Kidney (tissue), 14 donors: ENCODE data around the gene CD109. TPM values are rescaled to one million over a fixed set of nuclear protein-coding genes. Genes with fewer than 3 reads are reported as not detected.

Experiments used
- DNase-seq, 5 donors: peaks; one replicate each; pipeline ENCODE4 v3.0.0-alpha.2; 2013 to 2020
- FAIRE-seq: peaks from 2 replicates; lab custom pipeline; 2012; peaks lifted over from hg19 to GRCh38; lab: Jason Lieb, UNC
- H3K27ac ChIP-seq, 2 donors: one replicate each; pipeline ENCODE4 v1.7.0; 2013; ENCODE audit warnings: low read depth in 2 of 2, low read length in 2 of 2, inconsistent platforms in 1 of 2
- H3K27me3 ChIP-seq: one replicate; pipeline ENCODE4 v1.7.1; 2013; ENCODE audit warnings: low read length, inconsistent platforms; ENCODE audit not compliant: control insufficient read depth, insufficient read depth
- H3K36me3 ChIP-seq, 3 donors: one replicate each; pipeline versions ENCODE4 v1.7.0 to v1.7.1; 2013; ENCODE audit warnings: low read length in 3 of 3, control low read depth in 1 of 3, inconsistent platforms in 1 of 3; ENCODE audit not compliant: insufficient read depth in 3 of 3, control insufficient read depth in 2 of 3
- H3K4me1 ChIP-seq, 3 donors: one replicate each; pipeline versions ENCODE4 v1.7.0 to v1.7.1; 2013; ENCODE audit warnings: low read length in 3 of 3, inconsistent platforms in 1 of 3, low read depth in 1 of 3; ENCODE audit not compliant: control insufficient read depth in 2 of 3, insufficient read depth in 2 of 3
- H3K4me3 ChIP-seq, 3 donors: one replicate each; pipeline versions ENCODE4 v1.7.0 to v1.8.1; 2013; ENCODE audit warnings: low read length in 3 of 3, control low read depth in 1 of 3, inconsistent platforms in 1 of 3
- H3K9ac ChIP-seq, 3 donors: one replicate each; pipeline versions ENCODE4 v1.7.0 to v1.7.1; 2013; ENCODE audit warnings: low read length in 3 of 3, control low read depth in 1 of 3, inconsistent platforms in 1 of 3
- H3K9me3 ChIP-seq, 3 donors: one replicate each; pipeline versions ENCODE4 v1.7.0 to v1.7.1; 2013; ENCODE audit warnings: low read length in 3 of 3, control low read depth in 1 of 3, inconsistent platforms in 1 of 3; ENCODE audit not compliant: control insufficient read depth in 2 of 3, insufficient read depth in 1 of 3
- CTCF ChIP-seq: IDR thresholded peaks from 3 replicates; pipeline ENCODE4 v1.5.1; 2012; ENCODE audit warnings: mild to moderate bottlenecking, moderate library complexity, borderline replicate concordance; ENCODE audit not compliant: insufficient read depth; ENCODE audit errors: extremely low read depth
- intact Hi-C: fragments of 100-400 bp; cut with DNase I; formaldehyde crosslinking; loops from one replicate; pipeline ENCODE4 v1.11.1; 2022
- polyA plus RNA-seq: library from polyadenylated mRNA; stranded (reverse); fragments of 350-450 nt; fragmentation: Illumina TruSeq; extraction: RNeasy Lipid Tissue Mini Kit (QIAGEN cat#74804); gene quantifications from one replicate; pipeline ENCODE4 v1.2.3, GENCODE V29; 2014; ENCODE audit warnings: low read depth, low replicate concordance; ENCODE audit not compliant: insufficient read depth
- total RNA-seq: library from RNA; stranded (reverse); fragmentation: NEBNext Ultra II Directional; extraction: Animal tissue kit (Norgen Biotek cat#: 25700); gene quantifications from one replicate; pipeline ENCODE4 v1.2.1, GENCODE V29; 2021
- donor health status: control.
- donor health status: control.
- donor health status: control.
- donor health status: control.
- donor health status: control.
- donor health status: DM: yes; HTN: yes; CAD: no.
- donor health status: Normal renal cell carcinoma (clear cell type).

CD109 gene
- total and polyA plus RNA-seq, 2 donors from 2014 or later: 3.7 to 19.0 TPM

- Histone ChIP-seq H3K9me3 (no peaks in the 10 kb centered on the region), H3K4me1 (no peaks in the 10 kb centered on the region), H3K36me3 (no peaks in the 10 kb centered on the region), H3K9ac (no peak overlapping the region), H3K27me3 (no peaks in the 10 kb centered on the region), H3K27ac (no peak overlapping the region), H3K4me3 (peak overlapping the region in 1 of 3 donors; percentile 35)
- intact Hi-C loops: no loop called here
- DNase-seq (no peak), FAIRE-seq (no peak)
- no peak for TF ChIP-seq CTCF
Measured at GRCh38 chr6:73727114-73727513, 31.1 kb downstream of the CD109 start.

- DNase-seq: no peak
- H3K9ac ChIP-seq: no peak overlapping the region
- intact Hi-C loops: no loop called here
- no peak for TF ChIP-seq CTCF
- FAIRE-seq: no peak
- no peak overlapping the region for H3K27ac ChIP-seq
- no peaks in the 10 kb centered on the region for H3K4me1 ChIP-seq
- H3K9me3 ChIP-seq: no peaks in the 10 kb centered on the region
- H3K27me3 ChIP-seq: no peaks in the 10 kb centered on the region
- H3K36me3 ChIP-seq: no peaks in the 10 kb centered on the region
- no peak overlapping the region for H3K4me3 ChIP-seq
Measured at GRCh38 chr6:73728548-73729205, 32.7 kb downstream of the CD109 start.

DNA sequence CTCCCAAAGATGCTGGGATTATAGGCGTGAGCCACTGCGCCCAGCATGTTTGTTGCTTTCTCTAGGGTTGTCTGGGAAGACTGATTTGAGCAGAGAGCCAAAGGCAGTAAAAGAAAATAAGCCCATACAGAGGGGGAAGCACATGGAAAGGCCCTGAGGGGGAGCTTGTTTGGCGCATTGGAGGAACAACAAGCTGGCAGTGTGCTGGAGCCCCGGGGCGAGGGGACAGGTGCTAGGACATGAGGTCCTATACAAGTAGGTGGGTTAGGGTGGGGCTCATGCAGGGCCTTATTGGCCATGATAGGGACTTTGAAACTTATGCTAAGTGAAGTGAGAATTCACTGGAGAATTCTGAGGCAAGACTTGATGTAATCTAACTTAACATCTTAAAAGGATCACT, 35.3 kb downstream of the CD109 start:
- Histone ChIP-seq H3K27ac (no peak overlapping the region), H3K9ac (no peak overlapping the region), H3K27me3 (no peaks in the 10 kb centered on the region), H3K4me1 (no peaks in the 10 kb centered on the region), H3K36me3 (no peaks in the 10 kb centered on the region), H3K4me3 (no peak overlapping the region), H3K9me3 (no peaks in the 10 kb centered on the region)
- intact Hi-C loops: loop anchor here (5.0 kb wide), 1 partner anchor 54 kb away; no protein-coding TSS in a partner anchor
- DNase-seq (no peak), FAIRE-seq (no peak)
- TF ChIP-seq CTCF: no peak
